Measurements from ENCODE around the gene COQ8B. TPM values are rescaled to one million over a fixed set of nuclear protein-coding genes. Genes with fewer than 3 reads are reported as not detected.

COQ8B gene
- total RNA-seq, 1 donor from 2014 or later = 24.0 TPM

DNA sequence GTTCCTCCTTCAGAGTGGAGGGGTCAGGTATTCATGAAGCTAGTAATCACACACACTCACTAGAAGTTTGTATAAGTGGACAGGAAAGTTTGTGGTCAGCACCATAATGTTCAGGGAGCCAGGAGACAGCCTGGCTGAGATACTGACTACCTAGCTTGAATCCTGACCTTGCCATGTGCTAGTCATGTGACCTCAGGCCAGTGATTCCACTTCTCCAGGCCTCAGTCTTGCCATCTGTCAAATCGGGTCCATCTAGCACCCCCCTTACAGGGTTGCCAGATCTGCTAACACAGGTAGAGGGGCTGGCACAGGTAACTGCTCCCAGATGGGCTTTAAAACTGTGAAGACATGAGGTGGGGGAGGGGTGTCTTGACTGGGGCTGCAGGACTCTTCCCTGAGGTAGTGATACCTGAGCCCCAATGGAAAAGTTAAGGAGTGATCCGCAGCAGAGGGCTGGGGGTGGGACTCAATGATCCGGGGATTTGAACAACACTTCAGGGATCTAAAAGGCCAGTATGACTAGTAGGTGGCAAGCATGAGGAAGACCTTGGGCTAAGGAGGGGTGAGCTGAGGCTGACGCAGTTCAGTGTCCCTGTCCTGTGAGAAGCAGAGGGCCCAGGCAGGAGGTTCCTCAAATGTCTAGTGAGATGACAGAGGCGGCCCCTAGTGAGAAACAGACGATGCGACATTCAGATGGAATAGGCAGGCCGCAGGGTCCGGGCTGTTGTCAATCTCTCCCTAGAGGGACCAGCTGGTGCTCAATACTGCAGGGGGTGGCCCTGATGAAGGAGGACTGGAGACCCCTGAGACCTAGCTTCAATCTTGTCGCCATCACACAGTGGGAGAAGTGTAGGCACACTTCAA, 25.1 kb upstream of the COQ8B start:
- Histone ChIP-seq H3K36me3 (peaks cover 33% of the 10 kb centered on the region), H3K4me3 (no peak overlapping the region), H3K27ac (replicated peaks) (peak overlapping the region; percentile 75), H3K9me3 (replicated peaks) (no peaks in the 10 kb centered on the region), H3K27me3 (ENCODE audit: low read depth) (no peaks in the 10 kb centered on the region), H3K4me1 (peaks cover 42% of the 10 kb centered on the region)
- TF ChIP-seq CTCF (IDR thresholded peaks at IDR 0.05; ENCODE audit: borderline replicate concordance) = no peak
- no peak for DNase-seq
- intact Hi-C loops (cut with micrococcal nuclease) = no loop called here

DNA sequence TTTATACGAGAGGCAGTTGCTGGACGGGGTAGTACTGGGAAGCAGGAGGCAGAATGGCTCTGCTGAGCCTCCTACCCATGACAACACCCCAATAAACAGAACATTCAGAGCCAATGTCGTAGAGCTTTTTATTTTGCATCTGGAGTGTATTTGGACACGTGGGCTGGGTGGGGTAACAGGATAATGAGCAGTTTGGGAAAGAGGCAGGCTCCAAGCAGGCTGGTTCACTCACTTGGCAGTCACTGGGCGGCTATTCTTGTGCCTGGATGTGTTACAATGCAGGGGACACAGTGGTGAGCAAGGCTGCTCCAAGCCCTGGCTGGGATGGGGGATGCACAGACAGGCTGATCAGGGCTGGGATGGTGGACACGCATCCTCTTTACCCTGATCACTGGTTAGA, 24.1 kb upstream of the COQ8B start:
- Histone ChIP-seq H3K4me1 (peaks cover 46% of the 10 kb centered on the region), H3K36me3 (peaks cover 43% of the 10 kb centered on the region), H3K4me3 (no peak overlapping the region), H3K9me3 (replicated peaks) (no peaks in the 10 kb centered on the region), H3K27ac (replicated peaks) (peak overlapping the region; percentile 75), H3K27me3 (ENCODE audit: low read depth) (no peaks in the 10 kb centered on the region)
- intact Hi-C loops (cut with micrococcal nuclease) = no loop called here
- TF ChIP-seq CTCF (IDR thresholded peaks at IDR 0.05; ENCODE audit: borderline replicate concordance) = no peak
- DNase-seq = peak; percentile 52

- no peak overlapping the region for H3K4me3 ChIP-seq
- H3K36me3 ChIP-seq = peaks cover 50% of the 10 kb centered on the region
- TF ChIP-seq CTCF (IDR thresholded peaks at IDR 0.05; ENCODE audit: borderline replicate concordance) = no peak
- no peaks in the 10 kb centered on the region for H3K27me3 ChIP-seq (ENCODE audit: low read depth)
- H3K4me1 ChIP-seq = peaks cover 41% of the 10 kb centered on the region
- intact Hi-C loops (cut with micrococcal nuclease) = no loop called here
- H3K9me3 ChIP-seq (replicated peaks) = no peaks in the 10 kb centered on the region
- H3K27ac ChIP-seq (replicated peaks) = peak overlapping the region; percentile 75
- no peak for DNase-seq
Measured at GRCh38 chr19:40739871-40740703, 23.4 kb upstream of the COQ8B start.

- Histone ChIP-seq H3K4me1 (peaks cover 41% of the 10 kb centered on the region), H3K9me3 (replicated peaks) (no peaks in the 10 kb centered on the region), H3K4me3 (no peak overlapping the region), H3K36me3 (peaks cover 58% of the 10 kb centered on the region), H3K27ac (replicated peaks) (peak overlapping the region; percentile 75), H3K27me3 (ENCODE audit: low read depth) (no peaks in the 10 kb centered on the region)
- no peak for DNase-seq
- intact Hi-C loops (cut with micrococcal nuclease) = no loop called here
- no peak for TF ChIP-seq CTCF (IDR thresholded peaks at IDR 0.05; ENCODE audit: borderline replicate concordance)
Measured at GRCh38 chr19:40739030-40739839, 22.5 kb upstream of the COQ8B start.

DNA sequence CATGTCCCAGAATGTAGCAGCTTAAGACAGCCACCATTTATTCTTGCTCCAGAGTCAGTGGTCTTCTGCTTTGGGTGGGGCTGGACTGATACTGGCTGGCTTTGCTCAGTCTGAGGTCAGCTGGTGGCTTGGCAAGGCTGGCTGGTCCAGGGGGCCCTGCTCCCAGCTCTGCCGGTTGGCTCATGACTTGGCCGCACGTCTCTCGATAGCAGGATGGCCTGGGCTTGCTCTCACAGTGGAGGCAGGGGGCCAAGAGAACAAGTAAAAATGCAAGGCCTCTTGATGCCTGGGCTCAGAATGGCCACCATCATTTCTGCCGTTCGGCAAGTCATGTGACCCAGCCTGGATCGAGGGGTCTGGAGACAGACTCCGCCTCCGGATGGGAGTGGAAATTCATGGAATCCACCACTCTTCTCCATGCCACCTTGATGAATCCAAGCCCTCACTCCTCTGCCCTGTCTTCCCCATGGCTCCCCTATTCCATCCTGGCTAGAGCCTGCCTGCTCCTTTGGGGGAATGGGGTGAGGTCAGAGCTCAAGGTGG, 20.5 kb upstream of the COQ8B start:
- DNase-seq = no peak
- H3K36me3 ChIP-seq = peaks cover 79% of the 10 kb centered on the region
- no peak for TF ChIP-seq CTCF (IDR thresholded peaks at IDR 0.05; ENCODE audit: borderline replicate concordance)
- intact Hi-C loops (cut with micrococcal nuclease) = no loop called here
- H3K4me3 ChIP-seq = no peak overlapping the region
- no peaks in the 10 kb centered on the region for H3K27me3 ChIP-seq (ENCODE audit: low read depth)
- H3K4me1 ChIP-seq = peaks cover 41% of the 10 kb centered on the region
- peak overlapping the region; percentile 31 for H3K27ac ChIP-seq (replicated peaks)
- H3K9me3 ChIP-seq (replicated peaks) = no peaks in the 10 kb centered on the region
